WERI-Rb-1 (cell line): Measurements from ENCODE around the gene PCNX1.

ENCODE experiments used
- DNase-seq: peaks from one replicate; pipeline ENCODE4 v3.0.0-alpha.2; 2020
- H3K27ac ChIP-seq: fragments of 250-450 bp; sonication (Bioruptor Pico); 2 replicates; pipeline ENCODE4 v1.5.1; 2020; ENCODE audit warnings: mild to moderate bottlenecking, moderate library complexity
- H3K27me3 ChIP-seq: fragments of 250-450 bp; sonication (Bioruptor Pico); 2 replicates; pipeline ENCODE4 v1.5.1; 2021; ENCODE audit warnings: mild to moderate bottlenecking, low read depth, moderate library complexity; ENCODE audit not compliant: insufficient read depth, severe bottlenecking
- H3K36me3 ChIP-seq: fragments of 250-450 bp; sonication (Bioruptor Pico); 2 replicates; pipeline ENCODE4 v1.5.1; 2020; ENCODE audit warnings: mild to moderate bottlenecking, moderate library complexity
- H3K4me3 ChIP-seq: 2 replicates; pipeline ENCODE4 v1.5.1; 2011; ENCODE audit warnings: low read depth, mild to moderate bottlenecking, control low read depth, low read length
- H3K9me3 ChIP-seq: fragments of 250-450 bp; sonication (Bioruptor Pico); 2 replicates; pipeline ENCODE4 v1.5.1; 2021; ENCODE audit warnings: mild to moderate bottlenecking, moderate library complexity; ENCODE audit not compliant: severe bottlenecking
- CTCF ChIP-seq: IDR thresholded peaks from 2 replicates; pipeline ENCODE4 v1.5.1; 2011; ENCODE audit warnings: low read depth, mild to moderate bottlenecking, control low read depth, inconsistent platforms, low read length

Gene PCNX1

GRCh38 chr14:70898111-70898745, 9.0 kb upstream of the PCNX1 start:
- Histone ChIP-seq H3K36me3 (no peaks in the 10 kb centered on the region), H3K27me3 (no peaks in the 10 kb centered on the region), H3K27ac (no peak overlapping the region), H3K9me3 (no peaks in the 10 kb centered on the region), H3K4me3 (no peak overlapping the region)
- TF ChIP-seq CTCF: no peak
- DNase-seq: no peak

GRCh38 chr14:70901269-70901668, 6.0 kb upstream of the PCNX1 start:
- no peak for TF ChIP-seq CTCF
- no peak for DNase-seq
- no peak overlapping the region for H3K27ac ChIP-seq
- H3K4me3 ChIP-seq: no peak overlapping the region
- no peaks in the 10 kb centered on the region for H3K9me3 ChIP-seq
- H3K27me3 ChIP-seq: no peaks in the 10 kb centered on the region
- no peaks in the 10 kb centered on the region for H3K36me3 ChIP-seq

- H3K27me3 ChIP-seq: no peaks in the 10 kb centered on the region
- H3K4me3 ChIP-seq: no peak overlapping the region
- no peak for DNase-seq
- TF ChIP-seq CTCF: no peak
- no peak overlapping the region for H3K27ac ChIP-seq
- H3K9me3 ChIP-seq: no peaks in the 10 kb centered on the region
- H3K36me3 ChIP-seq: no peaks in the 10 kb centered on the region
Measured at GRCh38 chr14:70902184-70902583, 5.1 kb upstream of the PCNX1 start.

- DNase-seq: peak; percentile 48
- Histone ChIP-seq H3K36me3 (peaks cover 3% of the 10 kb centered on the region; the same call in 1 of the 2 replicates), H3K4me3 (no peak overlapping the region; the same call in 1 of the 2 replicates), H3K27ac (peak overlapping the region; percentile 87), H3K9me3 (no peaks in the 10 kb centered on the region), H3K27me3 (no peaks in the 10 kb centered on the region)
- no peak for TF ChIP-seq CTCF
Measured at GRCh38 chr14:70904373-70904772, 2.9 kb upstream of the PCNX1 start.

GRCh38 chr14:70905301-70905700, 2.0 kb upstream of the PCNX1 start:
- Histone ChIP-seq H3K9me3 (no peaks in the 10 kb centered on the region), H3K27me3 (no peaks in the 10 kb centered on the region), H3K27ac (peak overlapping the region; percentile 80), H3K4me3 (no peak overlapping the region; the same call in 1 of the 2 replicates), H3K36me3 (peaks cover 4% of the 10 kb centered on the region; the same call in 1 of the 2 replicates)
- DNase-seq: peak; percentile 24
- TF ChIP-seq CTCF: no peak

GRCh38 chr14:70906793-70907175, 475 bp upstream of the PCNX1 start:
- peaks cover 6% of the 10 kb centered on the region; the same call in 1 of the 2 replicates for H3K36me3 ChIP-seq
- no peaks in the 10 kb centered on the region for H3K27me3 ChIP-seq
- peak overlapping the region; percentile 85 for H3K27ac ChIP-seq
- peak overlapping the region; percentile 2 for H3K4me3 ChIP-seq
- no peak for TF ChIP-seq CTCF
- no peak for DNase-seq
- no peaks in the 10 kb centered on the region for H3K9me3 ChIP-seq
